IPS-15b (cell line): ENCODE data around the gene IGSF21.
A peak's percentile ranks its signal among the peaks of the same experiment; 100 is the strongest.

Source experiments
- H3K27me3 ChIP-seq: one replicate; pipeline ENCODE4 v1.6.1; 2013; ENCODE audit warnings: low read length; ENCODE audit not compliant: control insufficient read depth, insufficient read depth
- H3K36me3 ChIP-seq: one replicate; pipeline ENCODE4 v1.6.1; 2013; ENCODE audit warnings: low read length; ENCODE audit not compliant: control insufficient read depth, insufficient read depth
- H3K4me1 ChIP-seq: one replicate; pipeline ENCODE4 v1.6.1; 2013; ENCODE audit warnings: mild to moderate bottlenecking, low read length; ENCODE audit not compliant: control insufficient read depth, insufficient read depth
- H3K4me3 ChIP-seq: one replicate; pipeline ENCODE4 v1.5.1; 2013; ENCODE audit warnings: low read depth, low read length
- H3K9ac ChIP-seq: one replicate; pipeline ENCODE4 v1.6.1; 2013; ENCODE audit warnings: low read depth, mild to moderate bottlenecking, low read length
- H3K9me3 ChIP-seq: one replicate; pipeline ENCODE4 v1.6.1; 2013; ENCODE audit warnings: mild to moderate bottlenecking, low read length; ENCODE audit not compliant: control insufficient read depth, insufficient read depth

IGSF21 gene

GRCh38 chr1:18111605-18112297 lies 4.2 kb downstream of the IGSF21 start:
- peaks cover 54% of the 10 kb centered on the region for H3K27me3 ChIP-seq
- no peaks in the 10 kb centered on the region for H3K9me3 ChIP-seq
- H3K4me1 ChIP-seq, result peaks cover 8% of the 10 kb centered on the region
- no peaks in the 10 kb centered on the region for H3K36me3 ChIP-seq
- H3K9ac ChIP-seq, result no peak overlapping the region
- peak overlapping the region; percentile 60 for H3K4me3 ChIP-seq

- H3K4me3 ChIP-seq, result no peak overlapping the region
- no peaks in the 10 kb centered on the region for H3K36me3 ChIP-seq
- H3K9ac ChIP-seq, result no peak overlapping the region
- H3K27me3 ChIP-seq, result peaks cover 47% of the 10 kb centered on the region
- no peaks in the 10 kb centered on the region for H3K9me3 ChIP-seq
- peaks cover 5% of the 10 kb centered on the region for H3K4me1 ChIP-seq
These were observed 5.0 kb downstream of the IGSF21 start for GRCh38 chr1:18112611-18113010.

- Histone ChIP-seq H3K4me3 (no peak overlapping the region), H3K9me3 (no peaks in the 10 kb centered on the region), H3K36me3 (no peaks in the 10 kb centered on the region), H3K9ac (no peak overlapping the region), H3K4me1 (no peaks in the 10 kb centered on the region), H3K27me3 (peaks cover 31% of the 10 kb centered on the region)
These were observed 7.3 kb downstream of the IGSF21 start for GRCh38 chr1:18114726-18115410.

- no peak overlapping the region for H3K9ac ChIP-seq
- no peak overlapping the region for H3K4me3 ChIP-seq
- no peaks in the 10 kb centered on the region for H3K9me3 ChIP-seq
- no peaks in the 10 kb centered on the region for H3K4me1 ChIP-seq
- H3K27me3 ChIP-seq, result peaks cover 19% of the 10 kb centered on the region
- no peaks in the 10 kb centered on the region for H3K36me3 ChIP-seq
These were observed 9.2 kb downstream of the IGSF21 start for GRCh38 chr1:18116777-18117176.

GRCh38 chr1:18118078-18118477 lies 10.5 kb downstream of the IGSF21 start:
- Histone ChIP-seq H3K4me3 (no peak overlapping the region), H3K36me3 (no peaks in the 10 kb centered on the region), H3K27me3 (peaks cover 6% of the 10 kb centered on the region), H3K9ac (no peak overlapping the region), H3K9me3 (no peaks in the 10 kb centered on the region), H3K4me1 (no peaks in the 10 kb centered on the region)

- H3K27me3 ChIP-seq, result peaks cover 4% of the 10 kb centered on the region
These were observed 10.9 kb downstream of the IGSF21 start for GRCh38 chr1:18118491-18118890.

GRCh38 chr1:18119289-18119688 lies 11.7 kb downstream of the IGSF21 start:
- Histone ChIP-seq H3K27me3 (peaks cover 4% of the 10 kb centered on the region), H3K9me3 (no peaks in the 10 kb centered on the region)

More at GRCh38 chr1:18118491-18118890, 10.9 kb downstream of the IGSF21 start:
- no peak overlapping the region for H3K9ac ChIP-seq
- H3K9me3 ChIP-seq, result no peaks in the 10 kb centered on the region
- H3K4me3 ChIP-seq, result no peak overlapping the region
- H3K36me3 ChIP-seq, result no peaks in the 10 kb centered on the region
- no peaks in the 10 kb centered on the region for H3K4me1 ChIP-seq

GRCh38 chr1:18119771-18120377 lies 12.3 kb downstream of the IGSF21 start:
- Histone ChIP-seq H3K36me3 (no peaks in the 10 kb centered on the region), H3K4me3 (no peak overlapping the region), H3K4me1 (no peaks in the 10 kb centered on the region), H3K9me3 (no peaks in the 10 kb centered on the region), H3K27me3 (peaks cover 3% of the 10 kb centered on the region), H3K9ac (no peak overlapping the region)

More at GRCh38 chr1:18119289-18119688, 11.7 kb downstream of the IGSF21 start:
- Histone ChIP-seq H3K9ac (no peak overlapping the region), H3K36me3 (no peaks in the 10 kb centered on the region), H3K4me3 (no peak overlapping the region), H3K4me1 (no peaks in the 10 kb centered on the region)

GRCh38 chr1:18120638-18121037 lies 13.0 kb downstream of the IGSF21 start:
- Histone ChIP-seq H3K4me3 (no peak overlapping the region), H3K27me3 (peaks cover 2% of the 10 kb centered on the region), H3K9ac (no peak overlapping the region), H3K9me3 (no peaks in the 10 kb centered on the region), H3K4me1 (no peaks in the 10 kb centered on the region), H3K36me3 (no peaks in the 10 kb centered on the region)

GRCh38 chr1:18121072-18121820 lies 13.6 kb downstream of the IGSF21 start:
- H3K4me3 ChIP-seq, result no peak overlapping the region
- H3K4me1 ChIP-seq, result no peaks in the 10 kb centered on the region
- no peak overlapping the region for H3K9ac ChIP-seq
- H3K36me3 ChIP-seq, result no peaks in the 10 kb centered on the region
- H3K27me3 ChIP-seq, result peaks cover 2% of the 10 kb centered on the region
- no peaks in the 10 kb centered on the region for H3K9me3 ChIP-seq

GRCh38 chr1:18123467-18123992 lies 15.9 kb downstream of the IGSF21 start:
- peaks cover 2% of the 10 kb centered on the region for H3K27me3 ChIP-seq
- H3K9ac ChIP-seq, result no peak overlapping the region
- H3K4me3 ChIP-seq, result no peak overlapping the region
- H3K36me3 ChIP-seq, result no peaks in the 10 kb centered on the region
- no peaks in the 10 kb centered on the region for H3K4me1 ChIP-seq
- H3K9me3 ChIP-seq, result no peaks in the 10 kb centered on the region
